ENCODE results near the gene TMEM131L.

- TF ChIP-seq, protein P1, sequence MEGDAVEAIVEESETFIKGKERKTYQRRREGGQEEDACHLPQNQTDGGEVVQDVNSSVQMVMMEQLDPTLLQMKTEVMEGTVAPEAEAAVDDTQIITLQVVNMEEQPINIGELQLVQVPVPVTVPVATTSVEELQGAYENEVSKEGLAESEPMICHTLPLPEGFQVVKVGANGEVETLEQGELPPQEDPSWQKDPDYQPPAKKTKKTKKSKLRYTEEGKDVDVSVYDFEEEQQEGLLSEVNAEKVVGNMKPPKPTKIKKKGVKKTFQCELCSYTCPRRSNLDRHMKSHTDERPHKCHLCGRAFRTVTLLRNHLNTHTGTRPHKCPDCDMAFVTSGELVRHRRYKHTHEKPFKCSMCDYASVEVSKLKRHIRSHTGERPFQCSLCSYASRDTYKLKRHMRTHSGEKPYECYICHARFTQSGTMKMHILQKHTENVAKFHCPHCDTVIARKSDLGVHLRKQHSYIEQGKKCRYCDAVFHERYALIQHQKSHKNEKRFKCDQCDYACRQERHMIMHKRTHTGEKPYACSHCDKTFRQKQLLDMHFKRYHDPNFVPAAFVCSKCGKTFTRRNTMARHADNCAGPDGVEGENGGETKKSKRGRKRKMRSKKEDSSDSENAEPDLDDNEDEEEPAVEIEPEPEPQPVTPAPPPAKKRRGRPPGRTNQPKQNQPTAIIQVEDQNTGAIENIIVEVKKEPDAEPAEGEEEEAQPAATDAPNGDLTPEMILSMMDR (IDR thresholded peaks at IDR 0.05), result no peak
- TF ChIP-seq ZFX (IDR thresholded peaks at IDR 0.05; ENCODE audit: borderline replicate concordance), result no peak
These were observed 153.7 kb downstream of the TMEM131L start for GRCh38 chr4:153619811-153620210.
